ENCODE results near the gene SORCS2. TPM values are rescaled to one million over a fixed set of nuclear protein-coding genes. Genes with fewer than 3 reads are reported as not detected.

Gene SORCS2
- total RNA-seq, 4 donors from 2014 or later = 0.53 to 9.9 (median 0.90) TPM

- no peak for TF ChIP-seq POLR2A (IDR thresholded peaks at IDR 0.05)
- no peak for TF ChIP-seq CTCF (IDR thresholded peaks at IDR 0.05)
- Histone ChIP-seq H3K27ac (no peak overlapping the region), H3K4me3 (no peak overlapping the region), H3K36me3 (no peaks in the 10 kb centered on the region), H3K9me3 (no peaks in the 10 kb centered on the region), H3K27me3 (no peaks in the 10 kb centered on the region), H3K4me1 (no peaks in the 10 kb centered on the region)
- peak in 2 of 3 donors; percentile 25 to 30 for DNase-seq
Observed at GRCh38 chr4:7389101-7389701, 196.9 kb downstream of the SORCS2 start.

GRCh38 chr4:7389719-7390118, 197.4 kb downstream of the SORCS2 start:
- H3K4me3 ChIP-seq = no peak overlapping the region
- TF ChIP-seq CTCF (IDR thresholded peaks at IDR 0.05) = no peak
- TF ChIP-seq POLR2A (IDR thresholded peaks at IDR 0.05) = no peak
- peak in 2 of 3 donors; percentile 3 to 25 for DNase-seq
- H3K27me3 ChIP-seq = no peaks in the 10 kb centered on the region
- no peaks in the 10 kb centered on the region for H3K4me1 ChIP-seq
- no peaks in the 10 kb centered on the region for H3K36me3 ChIP-seq
- no peak overlapping the region for H3K27ac ChIP-seq
- H3K9me3 ChIP-seq = no peaks in the 10 kb centered on the region

- no peaks in the 10 kb centered on the region for H3K36me3 ChIP-seq
- no peak for TF ChIP-seq CTCF (IDR thresholded peaks at IDR 0.05)
- TF ChIP-seq POLR2A (IDR thresholded peaks at IDR 0.05) = no peak
- no peak overlapping the region for H3K4me3 ChIP-seq
- no peaks in the 10 kb centered on the region for H3K4me1 ChIP-seq
- no peak overlapping the region for H3K27ac ChIP-seq
- DNase-seq = peak in 1 of 3 donors; percentile 2
- no peaks in the 10 kb centered on the region for H3K9me3 ChIP-seq
- no peaks in the 10 kb centered on the region for H3K27me3 ChIP-seq
Observed at GRCh38 chr4:7390336-7390735, 198.0 kb downstream of the SORCS2 start.

GRCh38 chr4:7390906-7391636, 198.7 kb downstream of the SORCS2 start:
- Histone ChIP-seq H3K9me3 (no peaks in the 10 kb centered on the region), H3K27ac (no peak overlapping the region), H3K4me1 (no peaks in the 10 kb centered on the region), H3K27me3 (no peaks in the 10 kb centered on the region), H3K36me3 (no peaks in the 10 kb centered on the region), H3K4me3 (no peak overlapping the region)
- TF ChIP-seq POLR2A (IDR thresholded peaks at IDR 0.05) = no peak
- no peak for TF ChIP-seq CTCF (IDR thresholded peaks at IDR 0.05)
- DNase-seq = peak; percentile 9 to 31 (median 22)

GRCh38 chr4:7391637-7392437, 199.5 kb downstream of the SORCS2 start:
- peak in 1 of 3 donors; percentile 41 for DNase-seq
- H3K36me3 ChIP-seq = no peaks in the 10 kb centered on the region
- no peak for TF ChIP-seq POLR2A (IDR thresholded peaks at IDR 0.05)
- no peak for TF ChIP-seq CTCF (IDR thresholded peaks at IDR 0.05)
- no peak overlapping the region for H3K27ac ChIP-seq
- no peaks in the 10 kb centered on the region for H3K27me3 ChIP-seq
- H3K9me3 ChIP-seq = no peaks in the 10 kb centered on the region
- H3K4me1 ChIP-seq = no peaks in the 10 kb centered on the region
- H3K4me3 ChIP-seq = no peak overlapping the region

Measured in Peyer's patch (tissue), 4 donors.